Loucy (cell line): ENCODE results near the gene TMPRSS15.

Experiments used
- EZH2phosphoT487 ChIP-seq: fragments of 200-600 bp; IDR thresholded peaks from 2 replicates; pipeline ENCODE4 v1.6.1; 2018; ENCODE audit warnings: antibody characterized with exemption, mild to moderate bottlenecking, moderate library complexity, borderline replicate concordance
- TF ChIP-seq, protein P1 (sequence below): fragments of 200-600 bp; sonication (generic); conservative IDR thresholded peaks from 2 replicates; pipeline ENCODE4 v1.5.1; 2014; ENCODE audit warnings: mild to moderate bottlenecking, antibody characterized with exemption, low read length

DNA sequence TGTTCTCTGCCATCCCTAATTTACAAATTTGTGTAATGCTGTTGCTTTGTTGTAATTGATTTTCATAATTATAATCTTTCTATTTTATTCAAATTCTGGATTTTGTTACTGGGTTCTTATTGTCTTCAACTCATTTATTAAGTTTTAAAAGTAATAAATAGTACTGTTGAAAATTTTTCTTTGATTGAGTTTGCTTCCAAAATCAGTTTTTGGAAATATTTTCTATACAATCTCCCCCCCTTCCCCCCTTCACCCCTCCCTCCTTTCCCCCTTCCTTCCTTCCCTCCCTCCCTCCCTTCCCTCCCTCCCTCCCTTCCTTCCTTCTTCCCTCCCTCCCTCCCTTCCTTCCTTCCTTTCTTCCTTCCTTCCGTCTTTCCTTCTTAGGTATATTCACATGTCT, 6.0 kb upstream of the TMPRSS15 start:
- TF ChIP-seq, protein P1, sequence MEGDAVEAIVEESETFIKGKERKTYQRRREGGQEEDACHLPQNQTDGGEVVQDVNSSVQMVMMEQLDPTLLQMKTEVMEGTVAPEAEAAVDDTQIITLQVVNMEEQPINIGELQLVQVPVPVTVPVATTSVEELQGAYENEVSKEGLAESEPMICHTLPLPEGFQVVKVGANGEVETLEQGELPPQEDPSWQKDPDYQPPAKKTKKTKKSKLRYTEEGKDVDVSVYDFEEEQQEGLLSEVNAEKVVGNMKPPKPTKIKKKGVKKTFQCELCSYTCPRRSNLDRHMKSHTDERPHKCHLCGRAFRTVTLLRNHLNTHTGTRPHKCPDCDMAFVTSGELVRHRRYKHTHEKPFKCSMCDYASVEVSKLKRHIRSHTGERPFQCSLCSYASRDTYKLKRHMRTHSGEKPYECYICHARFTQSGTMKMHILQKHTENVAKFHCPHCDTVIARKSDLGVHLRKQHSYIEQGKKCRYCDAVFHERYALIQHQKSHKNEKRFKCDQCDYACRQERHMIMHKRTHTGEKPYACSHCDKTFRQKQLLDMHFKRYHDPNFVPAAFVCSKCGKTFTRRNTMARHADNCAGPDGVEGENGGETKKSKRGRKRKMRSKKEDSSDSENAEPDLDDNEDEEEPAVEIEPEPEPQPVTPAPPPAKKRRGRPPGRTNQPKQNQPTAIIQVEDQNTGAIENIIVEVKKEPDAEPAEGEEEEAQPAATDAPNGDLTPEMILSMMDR: no peak
- no peak for TF ChIP-seq EZH2phosphoT487
